Activated T-helper 9 cell treated with anti-CD3 and anti-CD28 coated beads, Interleukin-2, amount 50 U/mL, for 16 hours (primary cell): Measurements from ENCODE around the gene IGSF23.
"Not testable (repeated sequence)": the region's sequence is repeated elsewhere in the genome, so short reads cannot be mapped to it uniquely, and the experiment has no call there.

Experiments
- DNase-seq: peaks from one replicate; pipeline ENCODE4 v3.0.0-alpha.2; 2020; ENCODE audit warnings: low read depth

The IGSF23 gene

GRCh38 chr19:44666852-44667556, 53.6 kb downstream of the IGSF23 start:
- no peak for DNase-seq

GRCh38 chr19:44668985-44669764, 55.8 kb downstream of the IGSF23 start:
- DNase-seq = no peak

GRCh38 chr19:44670027-44670426, 56.7 kb downstream of the IGSF23 start:
- DNase-seq = not testable (repeated sequence)

- DNase-seq = no peak
Measured at GRCh38 chr19:44671400-44671799, 58.0 kb downstream of the IGSF23 start, which contains the start of gene CEACAM19. TSS of gene CEACAM19 (plus strand) at chr19:44671482. CDS start at chr19:44671932, 450 bp downstream.

GRCh38 chr19:44672226-44672625, 58.9 kb downstream of the IGSF23 start:
- DNase-seq = no peak

- no peak for DNase-seq
Measured at GRCh38 chr19:44673510-44673909, 60.1 kb downstream of the IGSF23 start.

GRCh38 chr19:44675521-44675920, 62.2 kb downstream of the IGSF23 start:
- DNase-seq = no peak

- DNase-seq = no peak
Measured at GRCh38 chr19:44677019-44677811, 63.9 kb downstream of the IGSF23 start.

GRCh38 chr19:44680536-44680935, 67.2 kb downstream of the IGSF23 start:
- no peak for DNase-seq

- no peak for DNase-seq
Measured at GRCh38 chr19:44681992-44682790, 68.8 kb downstream of the IGSF23 start.

GRCh38 chr19:44682807-44683206, 69.4 kb downstream of the IGSF23 start:
- DNase-seq = no peak

GRCh38 chr19:44683434-44684210, 70.3 kb downstream of the IGSF23 start:
- DNase-seq = no peak

GRCh38 chr19:44684396-44684795, 71.0 kb downstream of the IGSF23 start:
- not testable (repeated sequence) for DNase-seq

- no peak for DNase-seq
Measured at GRCh38 chr19:44684892-44685863, 71.8 kb downstream of the IGSF23 start.

- DNase-seq = no peak
Measured at GRCh38 chr19:44685877-44686276, 72.5 kb downstream of the IGSF23 start.
